Psoas muscle (tissue), 8 donors: ENCODE measurements around the gene ELFN1. TPM values are rescaled to one million over a fixed set of nuclear protein-coding genes. Genes with fewer than 3 reads are reported as not detected.

Experiments used
- ATAC-seq, 4 donors: fragments of 200-7000 bp; cut with Tn5 transposase; one replicate each; pipeline ENCODE4 v1.9.1; 2020; ENCODE audit warnings: moderate library complexity in 3 of 4, mild to moderate bottlenecking in 2 of 4
- DNase-seq, 2 donors: peaks; one replicate each; pipeline ENCODE4 v3.0.0-alpha.2; 2020
- H3K27ac ChIP-seq: fragments of 200-600 bp; one replicate; pipeline ENCODE4 v1.8.0; 2022
- H3K27me3 ChIP-seq, 3 donors: fragments of 200-600 bp in 1 of 3; one replicate each; pipeline versions ENCODE4 v1.6.1 to v1.8.0; 2013 to 2022; ENCODE audit warnings: low read length in 2 of 3, mild to moderate bottlenecking in 2 of 3, moderate library complexity in 1 of 3; ENCODE audit not compliant: insufficient read depth in 3 of 3
- H3K36me3 ChIP-seq, 2 donors: fragments of 200-600 bp in 1 of 2; one replicate each; pipeline versions ENCODE4 v1.6.1 to v1.8.0; 2013 to 2022; ENCODE audit warnings: low read depth in 1 of 2, mild to moderate bottlenecking in 1 of 2, moderate library complexity in 1 of 2; ENCODE audit not compliant: insufficient read depth in 1 of 2
- H3K4me1 ChIP-seq: fragments of 200-600 bp; one replicate; pipeline ENCODE4 v1.8.0; 2022
- H3K4me3 ChIP-seq: fragments of 200-600 bp; one replicate; pipeline ENCODE4 v1.8.0; 2022; ENCODE audit warnings: mild to moderate bottlenecking
- H3K9me3 ChIP-seq: fragments of 200-600 bp; one replicate; pipeline ENCODE4 v1.8.0; 2022
- WGBS, 3 donors: extraction: QIAGEN DNeasy Blood & Tissue Kit; methylation state at CpG; one replicate each; pipeline versions ENCODE4 v1.1.6 to v1.1.7; 2013; 5-methylcytosine and 5-hydroxymethylcytosine counted together
- intact Hi-C, 2 donors: fragments of 100-400 bp; cut with DNase I; formaldehyde crosslinking; loops; one replicate each; pipeline versions ENCODE4 v1.11.0 to v1.14.2; 2022
- polyA plus RNA-seq, 3 donors: library from polyadenylated mRNA; stranded (reverse); fragments of 200-250 nt; gene quantifications; one replicate each; pipeline ENCODE4 v1.2.3, GENCODE V29; 2013
- total RNA-seq, 4 donors: library from RNA; stranded (reverse); fragmentation: NEBNext Ultra II Directional in 2 of 4; extraction: Animal tissue kit (Norgen Biotek cat#: 25700) in 2 of 4; gene quantifications; one replicate each; pipeline versions ENCODE4 v1.2.1 to v1.2.4, GENCODE V29; 2021 to 2023
- TF ChIP-seq, protein P1 (sequence below): fragments of 200-600 bp; IDR thresholded peaks from one replicate; pipeline ENCODE4 v1.8.0; 2022; ENCODE audit warnings: antibody characterized with exemption
- donor health status: healthy with polysubstance abuse.
- donor health status: DM: no; HTN: no; CAD: no; lungs with moderate emphysema.
- donor health status: Bipolar disorder and iron deficiency.
- donor health status: healthy.
- donor health status: DM: yes; HTN: yes; CAD: no.
- donor health status: DM: no; HTN: no; CAD: no.
- donor health status: DM: no; HTN: no; CAD: no.
- donor health status: DM: yes; HTN: yes; CAD: no.

ELFN1 gene
- total and polyA plus RNA-seq, 7 donors: 0.11 to 0.87 (median 0.64) TPM

GRCh38 chr7:1631678-1632077 lies 38.4 kb upstream of the ELFN1 start:
- no peak for ATAC-seq
- TF ChIP-seq, protein P1, sequence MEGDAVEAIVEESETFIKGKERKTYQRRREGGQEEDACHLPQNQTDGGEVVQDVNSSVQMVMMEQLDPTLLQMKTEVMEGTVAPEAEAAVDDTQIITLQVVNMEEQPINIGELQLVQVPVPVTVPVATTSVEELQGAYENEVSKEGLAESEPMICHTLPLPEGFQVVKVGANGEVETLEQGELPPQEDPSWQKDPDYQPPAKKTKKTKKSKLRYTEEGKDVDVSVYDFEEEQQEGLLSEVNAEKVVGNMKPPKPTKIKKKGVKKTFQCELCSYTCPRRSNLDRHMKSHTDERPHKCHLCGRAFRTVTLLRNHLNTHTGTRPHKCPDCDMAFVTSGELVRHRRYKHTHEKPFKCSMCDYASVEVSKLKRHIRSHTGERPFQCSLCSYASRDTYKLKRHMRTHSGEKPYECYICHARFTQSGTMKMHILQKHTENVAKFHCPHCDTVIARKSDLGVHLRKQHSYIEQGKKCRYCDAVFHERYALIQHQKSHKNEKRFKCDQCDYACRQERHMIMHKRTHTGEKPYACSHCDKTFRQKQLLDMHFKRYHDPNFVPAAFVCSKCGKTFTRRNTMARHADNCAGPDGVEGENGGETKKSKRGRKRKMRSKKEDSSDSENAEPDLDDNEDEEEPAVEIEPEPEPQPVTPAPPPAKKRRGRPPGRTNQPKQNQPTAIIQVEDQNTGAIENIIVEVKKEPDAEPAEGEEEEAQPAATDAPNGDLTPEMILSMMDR: no peak
- no peaks in the 10 kb centered on the region for H3K36me3 ChIP-seq
- peaks cover 2% of the 10 kb centered on the region for H3K9me3 ChIP-seq
- H3K4me3 ChIP-seq: no peak overlapping the region
- no peaks in the 10 kb centered on the region for H3K27me3 ChIP-seq
- WGBS, 3 donors: 79 to 80% (median 80%) methylated on average over 5 of the region's 5 CpGs
- no peak overlapping the region for H3K27ac ChIP-seq
- intact Hi-C loops: no loop called here
- DNase-seq: no peak
- no peaks in the 10 kb centered on the region for H3K4me1 ChIP-seq

DNA sequence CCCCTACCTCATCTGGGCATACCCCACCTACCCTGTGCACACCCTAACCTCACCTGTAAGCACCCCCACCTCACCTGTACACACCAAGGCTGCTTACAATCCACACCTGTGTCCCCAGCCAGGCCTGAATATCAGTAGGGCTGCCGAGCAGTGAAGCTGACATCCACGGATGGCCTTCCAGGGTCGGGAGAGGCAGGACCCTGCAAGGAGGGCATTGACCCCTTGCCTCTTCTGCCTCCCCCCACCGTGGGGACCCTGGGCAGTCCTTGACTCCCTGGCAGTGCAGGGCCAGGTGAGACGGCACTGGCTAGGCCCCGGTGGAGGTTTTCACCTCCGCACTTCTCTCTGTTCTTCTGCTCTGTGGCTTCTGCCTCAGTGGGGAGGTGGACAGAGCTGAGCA lies 37.6 kb upstream of the ELFN1 start:
- H3K4me1 ChIP-seq: peaks cover under 1% of the 10 kb centered on the region
- DNase-seq: no peak
- no peak overlapping the region for H3K4me3 ChIP-seq
- intact Hi-C loops: no loop called here
- WGBS, 3 donors: 57 to 63% (median 60%) methylated on average over 7 of the region's 7 CpGs
- no peaks in the 10 kb centered on the region for H3K27me3 ChIP-seq
- H3K27ac ChIP-seq: no peak overlapping the region
- TF ChIP-seq, protein P1: no peak
- H3K36me3 ChIP-seq: no peaks in the 10 kb centered on the region
- no peak for ATAC-seq
- peaks cover 2% of the 10 kb centered on the region for H3K9me3 ChIP-seq

DNA sequence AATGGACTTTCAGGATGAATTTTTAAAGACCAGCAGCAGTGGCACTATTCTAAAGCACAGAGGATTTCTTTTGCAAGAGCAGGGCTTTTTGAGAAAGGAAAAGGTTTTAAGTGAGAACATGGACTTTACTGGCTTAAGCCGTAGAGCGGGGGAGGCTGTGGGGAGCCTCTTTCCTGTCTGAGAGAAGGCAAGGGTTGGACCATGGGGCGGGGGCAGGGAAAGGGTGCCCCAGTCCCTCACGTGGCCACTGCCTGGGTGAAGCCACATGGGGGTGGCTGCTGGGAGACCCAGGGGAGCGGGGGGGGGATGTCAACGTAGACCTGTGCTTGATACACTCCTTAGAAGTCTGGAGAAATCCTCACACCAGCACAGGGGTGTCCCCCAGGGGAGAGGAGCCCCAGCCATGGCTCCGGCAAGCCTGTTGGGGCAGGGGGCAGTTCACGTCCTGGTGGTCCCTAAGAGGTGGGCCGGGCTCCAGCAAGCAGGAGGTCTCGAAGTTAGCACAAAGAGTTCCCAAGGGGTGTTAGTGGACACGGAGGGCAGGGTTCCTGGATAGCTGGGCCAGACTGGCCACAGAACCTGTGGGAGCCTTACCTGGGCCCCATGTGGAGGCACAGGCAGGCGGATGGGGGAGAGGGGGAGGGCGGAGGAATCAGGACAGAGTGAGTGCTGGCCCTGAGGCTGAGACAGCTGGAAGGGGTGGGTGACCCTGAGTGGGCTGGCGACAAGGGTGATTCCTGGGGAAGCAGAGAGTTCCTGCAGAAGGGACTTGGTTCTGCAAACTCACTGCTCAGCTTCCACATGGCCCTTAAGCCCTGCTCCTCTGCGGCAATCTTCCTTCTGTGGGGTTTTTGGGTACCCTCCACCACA lies 36.9 kb upstream of the ELFN1 start:
- Histone ChIP-seq H3K4me3 (no peak overlapping the region), H3K27me3 (no peaks in the 10 kb centered on the region), H3K9me3 (peaks cover 2% of the 10 kb centered on the region), H3K27ac (no peak overlapping the region), H3K4me1 (peaks cover 7% of the 10 kb centered on the region), H3K36me3 (no peaks in the 10 kb centered on the region)
- no peak for DNase-seq
- TF ChIP-seq, protein P1: no peak
- intact Hi-C loops: no loop called here
- WGBS, 3 donors: 52 to 66% (median 60%) methylated on average over 14 to 15 of the region's 15 CpGs
- ATAC-seq: no peak

DNA sequence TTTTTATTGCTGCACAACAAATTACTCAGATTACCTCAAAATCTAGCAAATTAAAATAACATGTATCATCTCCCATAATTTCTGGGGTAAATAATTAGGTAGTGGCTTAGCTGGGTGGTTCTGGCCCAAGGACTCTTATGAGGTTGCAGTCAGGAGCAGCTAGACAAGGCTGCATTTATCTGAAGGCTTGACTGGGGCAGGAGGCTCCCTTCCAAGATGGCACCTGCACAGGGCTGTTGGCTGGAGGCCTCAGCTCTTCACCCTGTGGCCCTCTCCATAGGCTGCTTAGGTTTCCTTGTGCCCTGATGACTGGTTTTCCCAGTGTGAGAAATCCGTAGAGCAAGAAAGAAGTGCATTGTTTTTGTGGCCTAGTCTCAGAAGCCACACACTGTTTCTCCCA lies 34.7 kb upstream of the ELFN1 start:
- Histone ChIP-seq H3K4me3 (no peak overlapping the region), H3K36me3 (no peaks in the 10 kb centered on the region), H3K4me1 (peaks cover 11% of the 10 kb centered on the region), H3K27ac (no peak overlapping the region), H3K27me3 (no peaks in the 10 kb centered on the region), H3K9me3 (no peaks in the 10 kb centered on the region)
- 92 to 94% (median 93%) methylated on average over 1 of the region's 1 CpG for WGBS, 3 donors
- TF ChIP-seq, protein P1: no peak
- intact Hi-C loops: no loop called here
- DNase-seq (no peak), ATAC-seq (no peak)
